Measurements from ENCODE around the gene OR2A25. TPM values are rescaled to one million over a fixed set of nuclear protein-coding genes. Genes with fewer than 3 reads are reported as not detected.
A peak's percentile ranks its signal among the peaks of the same experiment; 100 is the strongest.

The OR2A25 gene
- total and polyA plus RNA-seq, 8 donors, result 0.08 to 0.17 (median 0.09) TPM; not detected in 5

DNA sequence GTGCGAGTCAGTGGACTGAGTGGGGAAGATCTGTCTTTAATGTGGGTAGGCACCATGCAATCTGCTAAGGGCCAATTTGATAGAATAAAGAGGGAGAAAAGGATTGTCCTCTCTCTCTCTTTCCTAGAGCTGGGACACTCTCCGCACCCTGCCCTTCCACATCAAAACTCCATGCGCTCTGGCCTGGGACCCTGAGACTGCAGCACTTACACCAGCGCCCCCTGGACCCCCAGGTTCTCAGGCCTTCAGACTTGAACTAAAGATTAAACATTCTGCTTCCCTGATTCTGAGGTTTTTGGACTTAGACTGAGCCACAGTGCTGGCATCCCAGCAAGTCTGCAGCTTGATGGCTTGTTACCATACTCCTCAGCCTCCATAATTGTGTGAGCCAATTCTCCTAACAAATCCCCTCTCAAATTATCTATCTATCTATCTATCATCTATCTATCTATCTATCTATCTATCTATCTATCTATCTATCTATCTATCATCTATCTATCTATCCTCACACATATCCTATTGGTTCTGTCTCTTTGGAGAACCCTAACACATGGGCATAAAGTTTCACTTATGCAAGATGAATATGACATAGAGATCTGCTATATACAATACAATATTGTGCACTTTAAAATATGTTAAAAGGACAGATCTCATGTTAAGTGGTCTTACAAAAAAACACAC lies 43.3 kb upstream of the OR2A25 start:
- no peaks in the 10 kb centered on the region for H3K9me3 ChIP-seq
- intact Hi-C loops (cut with DNase I), result no loop called here
- H3K4me1 ChIP-seq, result no peaks in the 10 kb centered on the region
- H3K4me3 ChIP-seq, result no peak overlapping the region
- H3K36me3 ChIP-seq, result no peaks in the 10 kb centered on the region
- ATAC-seq, result no peak
- no peak for DNase-seq
- no peak overlapping the region for H3K27ac ChIP-seq
- TF ChIP-seq, protein P1, sequence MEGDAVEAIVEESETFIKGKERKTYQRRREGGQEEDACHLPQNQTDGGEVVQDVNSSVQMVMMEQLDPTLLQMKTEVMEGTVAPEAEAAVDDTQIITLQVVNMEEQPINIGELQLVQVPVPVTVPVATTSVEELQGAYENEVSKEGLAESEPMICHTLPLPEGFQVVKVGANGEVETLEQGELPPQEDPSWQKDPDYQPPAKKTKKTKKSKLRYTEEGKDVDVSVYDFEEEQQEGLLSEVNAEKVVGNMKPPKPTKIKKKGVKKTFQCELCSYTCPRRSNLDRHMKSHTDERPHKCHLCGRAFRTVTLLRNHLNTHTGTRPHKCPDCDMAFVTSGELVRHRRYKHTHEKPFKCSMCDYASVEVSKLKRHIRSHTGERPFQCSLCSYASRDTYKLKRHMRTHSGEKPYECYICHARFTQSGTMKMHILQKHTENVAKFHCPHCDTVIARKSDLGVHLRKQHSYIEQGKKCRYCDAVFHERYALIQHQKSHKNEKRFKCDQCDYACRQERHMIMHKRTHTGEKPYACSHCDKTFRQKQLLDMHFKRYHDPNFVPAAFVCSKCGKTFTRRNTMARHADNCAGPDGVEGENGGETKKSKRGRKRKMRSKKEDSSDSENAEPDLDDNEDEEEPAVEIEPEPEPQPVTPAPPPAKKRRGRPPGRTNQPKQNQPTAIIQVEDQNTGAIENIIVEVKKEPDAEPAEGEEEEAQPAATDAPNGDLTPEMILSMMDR (IDR thresholded peaks at IDR 0.05), result no peak
- H3K27me3 ChIP-seq, result no peaks in the 10 kb centered on the region

GRCh38 chr7:144027070-144027469 lies 42.5 kb upstream of the OR2A25 start:
- H3K4me3 ChIP-seq, result no peak overlapping the region
- no peak overlapping the region for H3K27ac ChIP-seq
- H3K9me3 ChIP-seq, result no peaks in the 10 kb centered on the region
- intact Hi-C loops (cut with DNase I), result no loop called here
- no peaks in the 10 kb centered on the region for H3K27me3 ChIP-seq
- ATAC-seq (no peak), DNase-seq (peak in 1 of 4 donors; percentile 39)
- no peaks in the 10 kb centered on the region for H3K4me1 ChIP-seq
- TF ChIP-seq, protein P1 (IDR thresholded peaks at IDR 0.05), result peak in 1 of 2 donors; percentile 25
- no peaks in the 10 kb centered on the region for H3K36me3 ChIP-seq

DNA sequence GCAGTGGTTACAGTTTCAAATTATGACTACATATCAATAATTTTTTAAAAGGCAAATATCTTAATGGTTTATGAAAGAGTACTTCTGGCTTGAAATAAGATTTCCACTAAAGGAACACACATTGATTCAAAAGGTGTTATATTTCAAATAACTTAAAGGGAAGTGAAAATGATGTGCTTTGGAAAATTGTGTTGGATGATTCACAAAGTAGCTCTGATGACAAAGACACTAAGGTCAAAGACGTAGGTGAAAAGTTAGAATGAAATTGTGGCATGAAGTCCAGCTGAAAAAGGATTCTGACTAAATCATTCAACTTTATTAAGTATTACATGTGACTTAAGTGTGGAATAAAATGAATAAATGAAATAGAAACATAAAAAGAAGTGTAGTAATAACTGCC lies 41.6 kb upstream of the OR2A25 start:
- no peaks in the 10 kb centered on the region for H3K9me3 ChIP-seq
- no peak overlapping the region for H3K27ac ChIP-seq
- no peak overlapping the region for H3K4me3 ChIP-seq
- H3K36me3 ChIP-seq, result no peaks in the 10 kb centered on the region
- H3K4me1 ChIP-seq, result no peaks in the 10 kb centered on the region
- DNase-seq (no peak), ATAC-seq (no peak)
- TF ChIP-seq, protein P1 (IDR thresholded peaks at IDR 0.05), result no peak
- intact Hi-C loops (cut with DNase I), result no loop called here
- H3K27me3 ChIP-seq, result no peaks in the 10 kb centered on the region

GRCh38 chr7:144028547-144028946 lies 41.1 kb upstream of the OR2A25 start:
- Histone ChIP-seq H3K27me3 (no peaks in the 10 kb centered on the region), H3K4me3 (no peak overlapping the region), H3K36me3 (no peaks in the 10 kb centered on the region), H3K27ac (no peak overlapping the region), H3K9me3 (no peaks in the 10 kb centered on the region), H3K4me1 (no peaks in the 10 kb centered on the region)
- DNase-seq, result no peak
- intact Hi-C loops (cut with DNase I), result no loop called here
- ATAC-seq, result no peak
- TF ChIP-seq, protein P1 (IDR thresholded peaks at IDR 0.05), result no peak

DNA sequence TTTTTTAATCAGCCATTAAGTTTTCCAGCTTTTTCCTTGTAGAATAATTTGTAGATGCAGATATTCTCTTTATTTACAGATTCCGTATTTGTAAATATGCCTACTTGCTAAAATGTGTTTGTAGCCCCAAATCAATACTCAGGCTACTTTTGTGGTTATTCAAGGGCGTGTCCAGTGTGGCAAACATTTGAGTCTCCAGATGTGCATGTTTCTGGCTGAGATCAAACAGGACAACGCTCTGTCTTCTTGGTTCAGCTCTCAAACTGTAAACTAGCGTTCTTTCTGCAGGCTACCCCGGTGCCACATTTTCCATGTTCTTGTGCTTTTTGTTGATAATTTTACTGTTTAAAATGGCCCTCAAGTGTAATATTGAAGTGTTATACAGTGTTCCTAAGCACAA lies 37.1 kb upstream of the OR2A25 start:
- Histone ChIP-seq H3K4me3 (no peak overlapping the region), H3K36me3 (no peaks in the 10 kb centered on the region), H3K27ac (no peak overlapping the region), H3K27me3 (no peaks in the 10 kb centered on the region), H3K4me1 (no peaks in the 10 kb centered on the region), H3K9me3 (no peaks in the 10 kb centered on the region)
- intact Hi-C loops (cut with DNase I), result no loop called here
- TF ChIP-seq, protein P1 (IDR thresholded peaks at IDR 0.05), result no peak
- ATAC-seq, result no peak
- no peak for DNase-seq
